NCI-H146 treated with DMSO at 0.1 percent for 48 hours (cell line): ENCODE measurements around the gene GGN.

Source experiments
- DNase-seq: peaks from one replicate; lab custom pipeline; 2025; ENCODE audit not compliant: unreplicated experiment; lab: John Stamatoyannopoulos, UW

GGN gene

GRCh38 chr19:38388349-38389100 lies 691 bp upstream of the GGN start, which contains the start of gene SPRED3:
Gene SPRED3, plus strand, starts transcription at chr19:38388697. Its CDS starts 1,606 bp downstream, at chr19:38390303.
- DNase-seq: peak; percentile 63

- DNase-seq: no peak
These were observed 774 bp downstream of the GGN start for GRCh38 chr19:38386971-38387549.

- DNase-seq: no peak
These were observed 1.4 kb downstream of the GGN start for GRCh38 chr19:38386300-38386970.

GRCh38 chr19:38385804-38386257 lies 2.0 kb downstream of the GGN start:
- no peak for DNase-seq

- DNase-seq: no peak
These were observed 2.6 kb downstream of the GGN start for GRCh38 chr19:38385057-38385803.

- DNase-seq: no peak
These were observed 3.4 kb downstream of the GGN start for GRCh38 chr19:38384209-38385027.

GRCh38 chr19:38383743-38384142 lies 4.1 kb downstream of the GGN start:
- no peak for DNase-seq

- no peak for DNase-seq
These were observed 4.7 kb downstream of the GGN start for GRCh38 chr19:38383184-38383583.

GRCh38 chr19:38381138-38381537 lies 6.7 kb downstream of the GGN start:
- DNase-seq: no peak

GRCh38 chr19:38378866-38379265 lies 9.0 kb downstream of the GGN start:
- no peak for DNase-seq

GRCh38 chr19:38377052-38377451 lies 10.8 kb downstream of the GGN start:
- DNase-seq: no peak

- DNase-seq: no peak
These were observed 11.3 kb downstream of the GGN start for GRCh38 chr19:38376576-38376975.

- no peak for DNase-seq
These were observed 12.1 kb downstream of the GGN start for GRCh38 chr19:38375748-38376147.

- DNase-seq: no peak
These were observed 12.7 kb downstream of the GGN start for GRCh38 chr19:38375098-38375493.

- DNase-seq: peak; percentile 99
These were observed 13.3 kb downstream of the GGN start, which contains the start of gene PSMD8 for GRCh38 chr19:38374332-38375097. Gene PSMD8, plus strand, starts transcription at chr19:38374571. Its CDS starts 31 bp downstream, at chr19:38374602.

GRCh38 chr19:38373907-38374331 lies 13.9 kb downstream of the GGN start:
- no peak for DNase-seq

GRCh38 chr19:38371081-38371480 lies 16.8 kb downstream of the GGN start:
- no peak for DNase-seq

GRCh38 chr19:38370299-38370698 lies 17.5 kb downstream of the GGN start:
- DNase-seq: no peak

- DNase-seq: no peak
These were observed 18.2 kb downstream of the GGN start for GRCh38 chr19:38369584-38369983.

GRCh38 chr19:38367041-38367440 lies 20.8 kb downstream of the GGN start:
- DNase-seq: no peak
